ENCODE results near the gene STK26.

The STK26 gene

GRCh38 chrX:132017431-132018185 lies 5.5 kb upstream of the STK26 start:
- peaks cover 61% of the 10 kb centered on the region for H3K4me1 ChIP-seq (ENCODE audit: insufficient read depth, low read length, poor library complexity, severe bottlenecking)
- H3K4me2 ChIP-seq (ENCODE audit: low read depth, low read length, poor library complexity, severe bottlenecking), result peak overlapping the region; percentile 72
- H3K9me2 ChIP-seq (replicated peaks; ENCODE audit: low read depth, low read length), result no peaks in the 10 kb centered on the region
- no peaks in the 10 kb centered on the region for H3K36me3 ChIP-seq (ENCODE audit: insufficient read depth, low read length)
- H3K27me3 ChIP-seq (ENCODE audit: insufficient read depth, low read length, poor library complexity, severe bottlenecking), result no peaks in the 10 kb centered on the region
- H3K9me3 ChIP-seq (ENCODE audit: insufficient read depth, low read depth, low read length), result no peaks in the 10 kb centered on the region
- H3F3A ChIP-seq (ENCODE audit: low read depth), result 0 out of 2 replicates have a peak, but pooled peaks cover 6% of the 10 kb centered on the region
- H3K4me3 ChIP-seq (ENCODE audit: low read length, poor library complexity, severe bottlenecking), result peak overlapping the region; percentile 61
- H3K79me2 ChIP-seq (ENCODE audit: insufficient read depth, low read length), result peaks cover 18% of the 10 kb centered on the region
- H2AFZ ChIP-seq (ENCODE audit: low read length), result no peak overlapping the region
- H4K20me1 ChIP-seq (ENCODE audit: insufficient read depth, low read length, poor library complexity, severe bottlenecking), result no peaks in the 10 kb centered on the region
- TF ChIP-seq, protein P1, sequence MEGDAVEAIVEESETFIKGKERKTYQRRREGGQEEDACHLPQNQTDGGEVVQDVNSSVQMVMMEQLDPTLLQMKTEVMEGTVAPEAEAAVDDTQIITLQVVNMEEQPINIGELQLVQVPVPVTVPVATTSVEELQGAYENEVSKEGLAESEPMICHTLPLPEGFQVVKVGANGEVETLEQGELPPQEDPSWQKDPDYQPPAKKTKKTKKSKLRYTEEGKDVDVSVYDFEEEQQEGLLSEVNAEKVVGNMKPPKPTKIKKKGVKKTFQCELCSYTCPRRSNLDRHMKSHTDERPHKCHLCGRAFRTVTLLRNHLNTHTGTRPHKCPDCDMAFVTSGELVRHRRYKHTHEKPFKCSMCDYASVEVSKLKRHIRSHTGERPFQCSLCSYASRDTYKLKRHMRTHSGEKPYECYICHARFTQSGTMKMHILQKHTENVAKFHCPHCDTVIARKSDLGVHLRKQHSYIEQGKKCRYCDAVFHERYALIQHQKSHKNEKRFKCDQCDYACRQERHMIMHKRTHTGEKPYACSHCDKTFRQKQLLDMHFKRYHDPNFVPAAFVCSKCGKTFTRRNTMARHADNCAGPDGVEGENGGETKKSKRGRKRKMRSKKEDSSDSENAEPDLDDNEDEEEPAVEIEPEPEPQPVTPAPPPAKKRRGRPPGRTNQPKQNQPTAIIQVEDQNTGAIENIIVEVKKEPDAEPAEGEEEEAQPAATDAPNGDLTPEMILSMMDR (conservative IDR thresholded peaks at IDR 0.05; ENCODE audit: low read length), result no peak
- no peak for TF ChIP-seq EZH2phosphoT487 (IDR thresholded peaks at IDR 0.05; ENCODE audit: borderline replicate concordance)
- peak overlapping the region; percentile 74 for H3K9ac ChIP-seq (ENCODE audit: low read depth, low read length, poor library complexity, severe bottlenecking)

GRCh38 chrX:132022198-132022966 lies 720 bp upstream of the STK26 start:
- Histone ChIP-seq H3K9ac (ENCODE audit: low read depth, low read length, poor library complexity, severe bottlenecking) (peak overlapping the region; percentile 98), H3K36me3 (ENCODE audit: insufficient read depth, low read length) (no peaks in the 10 kb centered on the region), H3K79me2 (ENCODE audit: insufficient read depth, low read length) (peaks cover 64% of the 10 kb centered on the region), H3K4me3 (ENCODE audit: low read length, poor library complexity, severe bottlenecking) (peak overlapping the region; percentile 98), H3K4me1 (ENCODE audit: insufficient read depth, low read length, poor library complexity, severe bottlenecking) (peaks cover 50% of the 10 kb centered on the region), H3F3A (ENCODE audit: low read depth) (no peaks in the 10 kb centered on the region), H3K27me3 (ENCODE audit: insufficient read depth, low read length, poor library complexity, severe bottlenecking) (no peaks in the 10 kb centered on the region), H4K20me1 (ENCODE audit: insufficient read depth, low read length, poor library complexity, severe bottlenecking) (peaks cover 32% of the 10 kb centered on the region), H3K9me2 (replicated peaks; ENCODE audit: low read depth, low read length) (no peaks in the 10 kb centered on the region), H3K4me2 (ENCODE audit: low read depth, low read length, poor library complexity, severe bottlenecking) (peak overlapping the region; percentile 98), H2AFZ (ENCODE audit: low read length) (peak overlapping the region; percentile 73), H3K9me3 (ENCODE audit: insufficient read depth, low read depth, low read length) (no peaks in the 10 kb centered on the region)
- TF ChIP-seq, protein P1 (conservative IDR thresholded peaks at IDR 0.05; ENCODE audit: low read length), result peak; percentile 41
- no peak for TF ChIP-seq EZH2phosphoT487 (IDR thresholded peaks at IDR 0.05; ENCODE audit: borderline replicate concordance)

GRCh38 chrX:132023896-132024386 lies 839 bp downstream of the STK26 start:
- Histone ChIP-seq H3K36me3 (ENCODE audit: insufficient read depth, low read length) (no peaks in the 10 kb centered on the region), H3K79me2 (ENCODE audit: insufficient read depth, low read length) (peaks cover 79% of the 10 kb centered on the region)

More at GRCh38 chrX:132023896-132024386, 839 bp downstream of the STK26 start:
- peak overlapping the region; percentile 98 for H3K9ac ChIP-seq (ENCODE audit: low read depth, low read length, poor library complexity, severe bottlenecking)
- H3K27me3 ChIP-seq (ENCODE audit: insufficient read depth, low read length, poor library complexity, severe bottlenecking), result no peaks in the 10 kb centered on the region
- H3K9me2 ChIP-seq (replicated peaks; ENCODE audit: low read depth, low read length), result no peaks in the 10 kb centered on the region
- no peak for TF ChIP-seq EZH2phosphoT487 (IDR thresholded peaks at IDR 0.05; ENCODE audit: borderline replicate concordance)
- TF ChIP-seq, protein P1 (conservative IDR thresholded peaks at IDR 0.05; ENCODE audit: low read length), result no peak
- peak overlapping the region; percentile 98 for H3K4me3 ChIP-seq (ENCODE audit: low read length, poor library complexity, severe bottlenecking)
- H2AFZ ChIP-seq (ENCODE audit: low read length), result peak overlapping the region; percentile 30; the same call in 1 of the 2 replicates
- no peaks in the 10 kb centered on the region for H3F3A ChIP-seq (ENCODE audit: low read depth)
- H3K9me3 ChIP-seq (ENCODE audit: insufficient read depth, low read depth, low read length), result no peaks in the 10 kb centered on the region
- H4K20me1 ChIP-seq (ENCODE audit: insufficient read depth, low read length, poor library complexity, severe bottlenecking), result peaks cover 47% of the 10 kb centered on the region
- peak overlapping the region; percentile 98 for H3K4me2 ChIP-seq (ENCODE audit: low read depth, low read length, poor library complexity, severe bottlenecking)
- peaks cover 49% of the 10 kb centered on the region for H3K4me1 ChIP-seq (ENCODE audit: insufficient read depth, low read length, poor library complexity, severe bottlenecking)
